Hepatocyte (in vitro differentiated cells): ENCODE measurements around the gene SP1. TPM values are rescaled to one million over a fixed set of nuclear protein-coding genes. Genes with fewer than 3 reads are reported as not detected.
A peak's percentile ranks its signal among the peaks of the same experiment; 100 is the strongest.
"Not testable (repeated sequence)": the region's sequence is repeated elsewhere in the genome, so short reads cannot be mapped to it uniquely, and the experiment has no call there.

Experiments
- DNase-seq: peaks from one replicate; pipeline ENCODE4 v3.0.0-alpha.2; 2016; ENCODE audit warnings: low spot score
- H2AFZ ChIP-seq: fragments of 200-600 bp; sonication (generic); 2 replicates; pipeline ENCODE4 v1.6.0; 2016; ENCODE audit warnings: antibody characterized with exemption, mild to moderate bottlenecking
- H3K27ac ChIP-seq: fragments of 200-600 bp; sonication (generic); 2 replicates; pipeline ENCODE4 v1.5.1; 2016; ENCODE audit warnings: mild to moderate bottlenecking
- H3K27me3 ChIP-seq: fragments of 200-600 bp; sonication (generic); 2 replicates; pipeline ENCODE4 v1.6.1; 2016
- H3K36me3 ChIP-seq: fragments of 200-600 bp; sonication (generic); replicated peaks from 2 replicates; pipeline ENCODE4 v1.5.1; 2016; ENCODE audit warnings: low read depth; ENCODE audit not compliant: insufficient read depth
- H3K4me1 ChIP-seq: fragments of 200-600 bp; sonication (generic); 2 replicates; pipeline ENCODE4 v1.5.1; 2016; ENCODE audit warnings: mild to moderate bottlenecking, moderate library complexity; ENCODE audit not compliant: insufficient read depth
- H3K4me2 ChIP-seq: fragments of 200-600 bp; sonication (generic); 2 replicates; pipeline ENCODE4 v1.6.0; 2016
- H3K4me3 ChIP-seq: fragments of 200-600 bp; sonication (generic); 2 replicates; pipeline ENCODE4 v1.5.1; 2016; ENCODE audit warnings: mild to moderate bottlenecking
- H3K79me2 ChIP-seq: fragments of 200-600 bp; sonication (generic); 2 replicates; pipeline ENCODE4 v1.6.0; 2017; ENCODE audit warnings: mild to moderate bottlenecking
- H3K9me2 ChIP-seq: fragments of 200-600 bp; sonication (generic); replicated peaks from 2 replicates; pipeline ENCODE4 v1.6.0; 2017; ENCODE audit warnings: mild to moderate bottlenecking; ENCODE audit not compliant: insufficient read depth
- H3K9me3 ChIP-seq: fragments of 200-600 bp; sonication (generic); 2 replicates; pipeline ENCODE4 v1.5.1; 2016; ENCODE audit warnings: low read depth, mild to moderate bottlenecking
- H4K20me1 ChIP-seq: fragments of 200-600 bp; sonication (generic); 2 replicates; pipeline ENCODE4 v1.6.0; 2016; ENCODE audit warnings: mild to moderate bottlenecking; ENCODE audit not compliant: insufficient read depth, poor library complexity, severe bottlenecking
- EZH2 ChIP-seq: fragments of 200-600 bp; sonication (generic); IDR thresholded peaks from 2 replicates; pipeline ENCODE4 v1.6.1; 2016; ENCODE audit warnings: antibody characterized with exemption, mild to moderate bottlenecking, borderline replicate concordance
- EZH2phosphoT487 ChIP-seq: fragments of 200-600 bp; sonication (generic); IDR thresholded peaks from one replicate; pipeline ENCODE4 v1.6.1; 2018; ENCODE audit warnings: antibody characterized with exemption, mild to moderate bottlenecking, low read depth, moderate library complexity; ENCODE audit not compliant: unreplicated experiment, severe bottlenecking
- WGBS: methylation state at CpG from one replicate; pipeline ENCODE4 v1.1.6; 2016; ENCODE audit warnings: low lambda C conversion rate; ENCODE audit errors: missing lambda C conversion rate; 5-methylcytosine and 5-hydroxymethylcytosine counted together
- polyA plus RNA-seq: library from polyadenylated mRNA; unstranded; fragments of >200 nt; fragmentation: Nextera tagmentation; extraction: Ambion mirVana; gene quantifications from 2 replicates; pipeline ENCODE4 v1.2.1, GENCODE V29; 2016
- total RNA-seq: library from RNA; depleted of rRNA; stranded (reverse); fragments of >200 nt; gene quantifications from 2 replicates; pipeline ENCODE4 v1.2.3, GENCODE V29; 2014
- TF ChIP-seq, protein P1 (sequence below): fragments of 200-600 bp; sonication (generic); IDR thresholded peaks from 2 replicates; pipeline ENCODE4 v1.5.1; 2016; ENCODE audit warnings: antibody characterized with exemption, mild to moderate bottlenecking; ENCODE audit not compliant: poor library complexity

SP1 gene
- total RNA-seq (48.0 and 53.3 TPM in 2 replicates), polyA plus RNA-seq (11.0 and 12.8 TPM in 2 replicates)

- Histone ChIP-seq H3K9me3 (no peaks in the 10 kb centered on the region), H3K4me2 (peak within 1 kb of the TSS; percentile 89), H3K4me1 (peaks cover 36% of the 10 kb centered on the region), H3K27ac (peak within 1 kb of the TSS; percentile 96), H4K20me1 (peaks cover 23% of the 10 kb centered on the region), H3K36me3 (no peaks in the 10 kb centered on the region), H3K4me3 (peak within 1 kb of the TSS; percentile 16), H3K27me3 (no peaks in the 10 kb centered on the region), H3K9me2 (no peaks in the 10 kb centered on the region), H2AFZ (peak within 1 kb of the TSS; percentile 37), H3K79me2 (peaks cover 43% of the 10 kb centered on the region)
- DNase-seq = peak; percentile 97
- WGBS = 0% methylated on average over 3 of the region's 71 CpGs
- TF ChIP-seq EZH2 (no peak), EZH2phosphoT487 (no peak)
Measured at GRCh38 chr12:53380104-53380793, at the start of gene SP1. Gene SP1, plus strand, starts transcription at chr12:53380176. Its CDS starts 116 bp downstream, at chr12:53380292.

DNA sequence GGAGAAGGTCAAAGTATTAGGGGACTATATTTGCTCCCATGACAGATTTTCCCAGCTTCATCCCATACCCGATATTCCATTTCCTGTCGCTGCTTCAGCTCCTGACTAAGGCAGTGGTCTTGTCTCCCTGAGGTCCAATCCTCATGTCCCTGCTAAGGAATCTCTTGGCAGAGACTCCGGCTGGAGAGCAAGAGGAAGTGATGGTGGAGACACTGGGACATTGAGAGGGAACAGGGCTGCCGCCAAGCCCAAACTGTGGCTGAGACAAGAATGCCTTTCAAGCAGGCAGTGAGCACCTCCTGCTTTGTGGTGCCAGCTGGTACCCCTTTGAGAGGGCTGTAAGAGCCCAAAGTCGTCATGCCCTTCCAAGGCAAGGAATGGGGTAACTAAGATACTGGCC is 49.3 kb upstream of the SP1 start:
- no peak overlapping the region for H2AFZ ChIP-seq
- no peak for DNase-seq
- no peak for TF ChIP-seq EZH2phosphoT487
- TF ChIP-seq, protein P1, sequence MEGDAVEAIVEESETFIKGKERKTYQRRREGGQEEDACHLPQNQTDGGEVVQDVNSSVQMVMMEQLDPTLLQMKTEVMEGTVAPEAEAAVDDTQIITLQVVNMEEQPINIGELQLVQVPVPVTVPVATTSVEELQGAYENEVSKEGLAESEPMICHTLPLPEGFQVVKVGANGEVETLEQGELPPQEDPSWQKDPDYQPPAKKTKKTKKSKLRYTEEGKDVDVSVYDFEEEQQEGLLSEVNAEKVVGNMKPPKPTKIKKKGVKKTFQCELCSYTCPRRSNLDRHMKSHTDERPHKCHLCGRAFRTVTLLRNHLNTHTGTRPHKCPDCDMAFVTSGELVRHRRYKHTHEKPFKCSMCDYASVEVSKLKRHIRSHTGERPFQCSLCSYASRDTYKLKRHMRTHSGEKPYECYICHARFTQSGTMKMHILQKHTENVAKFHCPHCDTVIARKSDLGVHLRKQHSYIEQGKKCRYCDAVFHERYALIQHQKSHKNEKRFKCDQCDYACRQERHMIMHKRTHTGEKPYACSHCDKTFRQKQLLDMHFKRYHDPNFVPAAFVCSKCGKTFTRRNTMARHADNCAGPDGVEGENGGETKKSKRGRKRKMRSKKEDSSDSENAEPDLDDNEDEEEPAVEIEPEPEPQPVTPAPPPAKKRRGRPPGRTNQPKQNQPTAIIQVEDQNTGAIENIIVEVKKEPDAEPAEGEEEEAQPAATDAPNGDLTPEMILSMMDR = no peak
- TF ChIP-seq EZH2 = no peak
- H3K79me2 ChIP-seq = no peaks in the 10 kb centered on the region
- WGBS = 88% methylated on average over 5 of the region's 5 CpGs
- H3K27ac ChIP-seq = no peak overlapping the region
- no peaks in the 10 kb centered on the region for H4K20me1 ChIP-seq
- no peaks in the 10 kb centered on the region for H3K9me2 ChIP-seq
- H3K27me3 ChIP-seq = peaks cover 10% of the 10 kb centered on the region
- no peak overlapping the region for H3K4me2 ChIP-seq
- H3K4me1 ChIP-seq = peaks cover 2% of the 10 kb centered on the region
- no peak overlapping the region for H3K4me3 ChIP-seq
- H3K36me3 ChIP-seq = no peaks in the 10 kb centered on the region
- no peaks in the 10 kb centered on the region for H3K9me3 ChIP-seq

DNA sequence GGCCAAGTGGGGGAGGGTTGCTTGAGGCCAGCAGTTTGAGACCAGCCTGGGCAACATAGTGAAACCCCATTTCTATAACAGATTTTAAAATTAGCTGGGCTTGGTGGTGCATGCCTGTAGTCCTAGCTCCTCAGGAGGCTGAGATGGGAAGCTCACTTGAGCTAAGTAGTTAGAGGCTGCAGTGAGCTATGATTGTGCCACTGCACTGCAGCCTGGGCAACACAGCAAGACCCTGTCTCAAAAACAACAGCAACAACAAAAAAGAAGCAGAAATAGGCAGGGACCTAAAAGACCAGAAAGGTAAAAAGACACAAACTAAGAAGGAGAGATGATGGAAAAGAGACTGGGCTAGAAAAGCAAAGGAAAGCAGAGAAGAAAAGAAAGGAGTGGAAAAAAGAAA is 47.6 kb upstream of the SP1 start:
- not testable (repeated sequence) for H3K9me3 ChIP-seq, H3K36me3 ChIP-seq, H3K9me2 ChIP-seq, H3K4me1 ChIP-seq, H2AFZ ChIP-seq, H3K4me3 ChIP-seq, DNase-seq, H3K4me2 ChIP-seq, H4K20me1 ChIP-seq, H3K27me3 ChIP-seq, H3K79me2 ChIP-seq, H3K27ac ChIP-seq

GRCh38 chr12:53332744-53333143 is 47.2 kb upstream of the SP1 start:
- no peak overlapping the region for H3K27ac ChIP-seq
- H3K9me2 ChIP-seq = no peaks in the 10 kb centered on the region
- no peak for DNase-seq
- H3K9me3 ChIP-seq = no peaks in the 10 kb centered on the region
- peaks cover under 1% of the 10 kb centered on the region for H3K4me1 ChIP-seq
- H3K79me2 ChIP-seq = no peaks in the 10 kb centered on the region
- H3K4me2 ChIP-seq = no peak overlapping the region
- H3K36me3 ChIP-seq = no peaks in the 10 kb centered on the region
- no peaks in the 10 kb centered on the region for H4K20me1 ChIP-seq
- TF ChIP-seq, protein P1 = no peak
- no peak for TF ChIP-seq EZH2phosphoT487
- no peak for TF ChIP-seq EZH2
- no peaks in the 10 kb centered on the region for H3K27me3 ChIP-seq
- no peak overlapping the region for H2AFZ ChIP-seq
- H3K4me3 ChIP-seq = no peak overlapping the region
- 80% methylated on average over 8 of the region's 15 CpGs for WGBS
